ENCODE data around the gene PNPLA7. TPM values are rescaled to one million over a fixed set of nuclear protein-coding genes. Genes with fewer than 3 reads are reported as not detected.
"Not testable (repeated sequence)": the region's sequence is repeated elsewhere in the genome, so short reads cannot be mapped to it uniquely, and the experiment has no call there.

PNPLA7 gene
- total RNA-seq, 1 experiment from 2014 or later: 0.77 TPM

GRCh38 chr9:137552022-137552768 lies 2.0 kb upstream of the PNPLA7 start:
- H3K27me3 ChIP-seq (ENCODE audit: low read length): no peaks in the 10 kb centered on the region
- no peaks in the 10 kb centered on the region for H3F3A ChIP-seq (ENCODE audit: low read length, unreplicated experiment)
- H3K9me2 ChIP-seq (replicated peaks; ENCODE audit: low read length): no peaks in the 10 kb centered on the region
- H3K9ac ChIP-seq (ENCODE audit: low read length): peak overlapping the region; percentile 76
- H3K4me2 ChIP-seq (ENCODE audit: low read length): peak overlapping the region; percentile 95
- H3K79me2 ChIP-seq (ENCODE audit: low read length): peaks cover 16% of the 10 kb centered on the region
- TF ChIP-seq EZH2 (IDR thresholded peaks at IDR 0.05; ENCODE audit: low read length, unreplicated experiment): no peak
- no peak for TF ChIP-seq EZH2phosphoT487 (IDR thresholded peaks at IDR 0.05; ENCODE audit: borderline replicate concordance, low read length)
- TF ChIP-seq, protein P1, sequence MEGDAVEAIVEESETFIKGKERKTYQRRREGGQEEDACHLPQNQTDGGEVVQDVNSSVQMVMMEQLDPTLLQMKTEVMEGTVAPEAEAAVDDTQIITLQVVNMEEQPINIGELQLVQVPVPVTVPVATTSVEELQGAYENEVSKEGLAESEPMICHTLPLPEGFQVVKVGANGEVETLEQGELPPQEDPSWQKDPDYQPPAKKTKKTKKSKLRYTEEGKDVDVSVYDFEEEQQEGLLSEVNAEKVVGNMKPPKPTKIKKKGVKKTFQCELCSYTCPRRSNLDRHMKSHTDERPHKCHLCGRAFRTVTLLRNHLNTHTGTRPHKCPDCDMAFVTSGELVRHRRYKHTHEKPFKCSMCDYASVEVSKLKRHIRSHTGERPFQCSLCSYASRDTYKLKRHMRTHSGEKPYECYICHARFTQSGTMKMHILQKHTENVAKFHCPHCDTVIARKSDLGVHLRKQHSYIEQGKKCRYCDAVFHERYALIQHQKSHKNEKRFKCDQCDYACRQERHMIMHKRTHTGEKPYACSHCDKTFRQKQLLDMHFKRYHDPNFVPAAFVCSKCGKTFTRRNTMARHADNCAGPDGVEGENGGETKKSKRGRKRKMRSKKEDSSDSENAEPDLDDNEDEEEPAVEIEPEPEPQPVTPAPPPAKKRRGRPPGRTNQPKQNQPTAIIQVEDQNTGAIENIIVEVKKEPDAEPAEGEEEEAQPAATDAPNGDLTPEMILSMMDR (conservative IDR thresholded peaks at IDR 0.05; ENCODE audit: low read depth, low read length): no peak
- H3K27ac ChIP-seq (ENCODE audit: low read length): peak overlapping the region; percentile 30; the same call in 1 of the 2 replicates
- TSS peak; percentile 94 for BruUV-seq (replicated peaks)
- H4K20me1 ChIP-seq (ENCODE audit: low read length): no peaks in the 10 kb centered on the region
- ATAC-seq (peak; percentile 14), DNase-seq (peak; percentile 11)
- H3K4me3 ChIP-seq (ENCODE audit: low read length): peak overlapping the region; percentile 84
- ChIA-PET CTCF (interaction anchor here (0.5 to 0.6 kb wide), 3 partner anchors 40 to 266 kb away, joined by 3 to 5 read pairs (median 3); partner anchors contain the start of gene EHMT1), POLR2A (ENCODE audit: unreplicated experiment) (interaction anchor here (0.6 to 1.3 kb wide), 3 partner anchors 21 to 53 kb away, joined by 3 to 21 read pairs (median 5); partner anchors contain the start of gene ARRDC1)
- H3K36me3 ChIP-seq (ENCODE audit: low read depth, low read length): no peaks in the 10 kb centered on the region; the same call in 1 of the 2 replicates
- H3K9me3 ChIP-seq (ENCODE audit: low read length): no peaks in the 10 kb centered on the region
- intact Hi-C loops (cut with micrococcal nuclease): loop anchor here (10.0 kb wide), 1 partner anchor 53 kb away; the partner anchor contains the start of gene ARRDC1
- H3K4me1 ChIP-seq (ENCODE audit: insufficient read depth, low read length): peaks cover 7% of the 10 kb centered on the region
- peak overlapping the region; percentile 40; the same call in 1 of the 2 replicates for H2AFZ ChIP-seq (ENCODE audit: low read length)

DNA sequence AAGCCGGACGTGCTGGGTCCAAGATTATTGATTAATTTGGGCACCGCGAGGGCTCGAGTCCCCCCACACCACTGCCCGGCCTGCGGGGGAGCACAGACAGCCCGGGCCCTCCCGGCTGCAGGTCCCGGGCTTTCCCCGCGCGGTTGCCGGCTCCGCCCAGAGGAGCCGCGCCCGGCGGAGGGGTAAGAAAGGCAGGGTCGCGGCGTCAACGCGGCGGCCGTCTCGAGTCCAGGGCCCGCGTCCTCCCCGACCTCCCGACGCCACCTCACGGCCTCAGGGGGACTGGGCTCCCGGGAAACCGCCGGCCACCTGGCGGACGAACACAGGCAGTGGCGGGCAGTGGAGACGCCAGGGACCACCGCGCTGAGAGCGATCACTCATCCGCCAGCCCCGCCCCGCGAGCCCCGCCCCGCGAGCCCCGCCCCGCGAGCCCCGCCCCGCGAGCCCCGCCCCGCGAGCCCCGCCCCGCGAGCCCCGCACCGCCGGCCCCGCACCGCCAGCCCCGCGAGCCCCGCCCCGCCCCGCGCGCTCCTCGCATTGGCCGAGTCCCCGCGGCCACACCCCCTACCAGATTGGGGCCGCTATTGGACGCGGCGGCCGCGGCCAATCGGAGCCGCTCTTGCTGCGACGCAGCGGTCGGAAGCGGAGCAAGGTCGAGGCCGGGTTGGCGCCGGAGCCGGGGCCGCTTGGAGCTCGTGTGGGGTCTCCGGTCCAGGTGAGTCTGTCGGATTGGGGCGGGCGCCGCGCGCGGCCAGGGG lies 1.2 kb upstream of the PNPLA7 start, which contains the start of gene MRPL41:
Gene MRPL41 (plus strand): TSS at position 616 of the 758 bp plus-strand sequence. CDS start 203 bp downstream, outside the sequence.
- ATAC-seq (peak; percentile 72), DNase-seq (peak; percentile 90)
- Histone ChIP-seq H2AFZ (ENCODE audit: low read length) (peak within 1 kb of the TSS; percentile 67; the same call in 1 of the 2 replicates), H3K4me3 (ENCODE audit: low read length) (peak within 1 kb of the TSS; percentile 84), H3F3A (ENCODE audit: low read length, unreplicated experiment) (no peaks in the 10 kb centered on the region), H3K27me3 (ENCODE audit: low read length) (no peaks in the 10 kb centered on the region), H4K20me1 (ENCODE audit: low read length) (no peaks in the 10 kb centered on the region), H3K27ac (ENCODE audit: low read length) (peak within 1 kb of the TSS; percentile 30; the same call in 1 of the 2 replicates), H3K9me2 (replicated peaks; ENCODE audit: low read length) (no peaks in the 10 kb centered on the region), H3K9me3 (ENCODE audit: low read length) (no peaks in the 10 kb centered on the region), H3K4me2 (ENCODE audit: low read length) (peak within 1 kb of the TSS; percentile 95), H3K36me3 (ENCODE audit: low read depth, low read length) (no peaks in the 10 kb centered on the region; the same call in 1 of the 2 replicates), H3K4me1 (ENCODE audit: insufficient read depth, low read length) (peaks cover 7% of the 10 kb centered on the region), H3K9ac (ENCODE audit: low read length) (peak within 1 kb of the TSS; percentile 76), H3K79me2 (ENCODE audit: low read length) (peaks cover 16% of the 10 kb centered on the region)
- ChIA-PET POLR2A (ENCODE audit: unreplicated experiment) (interaction anchor here (0.6 to 1.3 kb wide), 3 partner anchors 20 to 54 kb away, joined by 3 to 21 read pairs (median 5); partner anchors contain the start of gene ARRDC1), CTCF (interaction anchor here (0.5 to 0.6 kb wide), 3 partner anchors 41 to 265 kb away, joined by 3 to 5 read pairs (median 3); partner anchors contain the start of gene EHMT1)
- no peak for TF ChIP-seq EZH2phosphoT487 (IDR thresholded peaks at IDR 0.05; ENCODE audit: borderline replicate concordance, low read length)
- TF ChIP-seq, protein P1 (conservative IDR thresholded peaks at IDR 0.05; ENCODE audit: low read depth, low read length): peak; percentile 30; the same call in 1 of the 2 replicates
- no peak for TF ChIP-seq EZH2 (IDR thresholded peaks at IDR 0.05; ENCODE audit: low read length, unreplicated experiment)
- intact Hi-C loops (cut with micrococcal nuclease): loop anchor here (1.0 to 10.0 kb wide), 2 partner anchors 16 to 53 kb away; partner anchors contain the start of gene ARRDC1
- no TSS peak for BruUV-seq (replicated peaks)

DNA sequence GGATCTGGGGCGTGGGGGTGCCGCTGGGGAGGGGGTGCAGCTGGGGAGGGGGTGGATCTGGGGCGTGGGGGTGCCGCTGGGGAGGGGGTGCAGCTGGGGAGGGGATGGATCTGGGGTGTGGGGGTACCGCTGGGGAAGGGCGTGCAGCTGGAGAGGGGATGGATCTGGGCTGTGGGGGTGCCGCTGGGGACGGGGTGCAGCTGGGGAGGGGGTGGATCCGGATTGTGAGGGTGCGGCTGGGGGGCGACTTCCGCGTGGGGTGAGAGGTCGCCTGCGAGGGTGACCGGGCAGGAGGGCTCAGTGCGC lies 709 bp upstream of the PNPLA7 start:
- H3K9me2 ChIP-seq (replicated peaks; ENCODE audit: low read length); H3K27ac ChIP-seq (ENCODE audit: low read length); ATAC-seq; H3K27me3 ChIP-seq (ENCODE audit: low read length); H4K20me1 ChIP-seq (ENCODE audit: low read length); H3K4me1 ChIP-seq (ENCODE audit: insufficient read depth, low read length); H3K9me3 ChIP-seq (ENCODE audit: low read length); H3K36me3 ChIP-seq (ENCODE audit: low read depth, low read length); H3F3A ChIP-seq (ENCODE audit: low read length, unreplicated experiment); DNase-seq; BruUV-seq (replicated peaks): not testable (repeated sequence)
- Histone ChIP-seq H3K79me2 (ENCODE audit: low read length) (peaks cover 16% of the 10 kb centered on the region), H3K9ac (ENCODE audit: low read length) (peak overlapping the region; percentile 48), H3K4me3 (ENCODE audit: low read length) (peak overlapping the region; percentile 66), H3K4me2 (ENCODE audit: low read length) (peak overlapping the region; percentile 83), H2AFZ (ENCODE audit: low read length) (peak overlapping the region; percentile 67; the same call in 1 of the 2 replicates)
- ChIA-PET CTCF (interaction anchor here (1.3 kb wide), 1 partner anchor 16 kb away, joined by 10 read pairs; no protein-coding TSS in a partner anchor), POLR2A (ENCODE audit: unreplicated experiment) (interaction anchor here (0.6 kb wide), 1 partner anchor 104 kb away, joined by 4 read pairs; no protein-coding TSS in a partner anchor)
- intact Hi-C loops (cut with micrococcal nuclease): loop anchor here (1.0 to 10.0 kb wide), 2 partner anchors 16 to 54 kb away; partner anchors contain the start of gene ARRDC1
